NCI-H1092 treated with DMSO at 0.1 percent for 48 hours (cell line): Measurements from ENCODE around the gene TRPM1.

ENCODE experiments used
- DNase-seq: peaks from one replicate; lab custom pipeline; 2025; lab: John Stamatoyannopoulos, UW

The TRPM1 gene

GRCh38 chr15:30969724-30970123 is 131.8 kb downstream of the TRPM1 start:
- DNase-seq = no peak

GRCh38 chr15:30963681-30964080 is 137.8 kb downstream of the TRPM1 start:
- no peak for DNase-seq

- no peak for DNase-seq
These were observed 138.9 kb downstream of the TRPM1 start for GRCh38 chr15:30962659-30963058.

GRCh38 chr15:30962079-30962478 is 139.4 kb downstream of the TRPM1 start:
- no peak for DNase-seq

- DNase-seq = no peak
These were observed 143.3 kb downstream of the TRPM1 start for GRCh38 chr15:30958219-30958618.

GRCh38 chr15:30956216-30957124 is 145.1 kb downstream of the TRPM1 start:
- DNase-seq = no peak

- no peak for DNase-seq
These were observed 146.9 kb downstream of the TRPM1 start for GRCh38 chr15:30954674-30955073.

GRCh38 chr15:30953731-30954378 is 147.7 kb downstream of the TRPM1 start:
- DNase-seq = no peak

GRCh38 chr15:30953183-30953582 is 148.3 kb downstream of the TRPM1 start:
- DNase-seq = no peak
